Body of pancreas (tissue), 4 donors: ENCODE results near the gene COL28A1.

Experiments used
- POLR2A ChIP-seq, 3 donors: fragments of 450-650 bp; IDR thresholded peaks; one replicate each; pipeline ENCODE4 v1.6.1; 2016; ENCODE audit warnings: antibody characterized with exemption in 3 of 3, mild to moderate bottlenecking in 2 of 3
- TF ChIP-seq, protein P1 (sequence below), 7 experiments: fragments of 450-650 bp in 4 of 7; fragments of 200-600 bp in 3 of 7; sonication (generic) in 3 of 7; IDR thresholded peaks; one replicate each; pipeline ENCODE4 v1.5.1; 2016 to 2019; ENCODE audit warnings: antibody characterized with exemption in 7 of 7

DNA sequence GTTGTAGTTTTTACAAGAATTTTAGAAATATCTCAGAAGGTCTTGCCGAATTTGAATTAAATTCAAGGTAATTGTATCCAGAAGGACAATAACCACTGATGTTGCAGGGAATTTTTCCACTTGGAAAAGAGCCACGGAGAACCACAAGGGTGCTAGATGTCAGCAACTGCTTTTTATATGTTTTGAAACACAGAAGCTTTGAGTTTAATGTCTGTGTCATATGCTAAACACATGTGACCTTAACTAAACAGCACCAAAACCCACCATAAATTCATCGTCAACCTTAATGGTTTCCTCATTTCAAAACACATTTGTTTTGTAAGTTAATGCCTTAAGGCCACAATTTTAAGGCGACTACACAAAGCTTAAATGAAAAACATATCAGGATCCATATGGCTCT is 106.9 kb downstream of the COL28A1 start:
- TF ChIP-seq, protein P1, sequence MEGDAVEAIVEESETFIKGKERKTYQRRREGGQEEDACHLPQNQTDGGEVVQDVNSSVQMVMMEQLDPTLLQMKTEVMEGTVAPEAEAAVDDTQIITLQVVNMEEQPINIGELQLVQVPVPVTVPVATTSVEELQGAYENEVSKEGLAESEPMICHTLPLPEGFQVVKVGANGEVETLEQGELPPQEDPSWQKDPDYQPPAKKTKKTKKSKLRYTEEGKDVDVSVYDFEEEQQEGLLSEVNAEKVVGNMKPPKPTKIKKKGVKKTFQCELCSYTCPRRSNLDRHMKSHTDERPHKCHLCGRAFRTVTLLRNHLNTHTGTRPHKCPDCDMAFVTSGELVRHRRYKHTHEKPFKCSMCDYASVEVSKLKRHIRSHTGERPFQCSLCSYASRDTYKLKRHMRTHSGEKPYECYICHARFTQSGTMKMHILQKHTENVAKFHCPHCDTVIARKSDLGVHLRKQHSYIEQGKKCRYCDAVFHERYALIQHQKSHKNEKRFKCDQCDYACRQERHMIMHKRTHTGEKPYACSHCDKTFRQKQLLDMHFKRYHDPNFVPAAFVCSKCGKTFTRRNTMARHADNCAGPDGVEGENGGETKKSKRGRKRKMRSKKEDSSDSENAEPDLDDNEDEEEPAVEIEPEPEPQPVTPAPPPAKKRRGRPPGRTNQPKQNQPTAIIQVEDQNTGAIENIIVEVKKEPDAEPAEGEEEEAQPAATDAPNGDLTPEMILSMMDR (IDR thresholded peaks at IDR 0.05), result no peak
- no peak for TF ChIP-seq POLR2A (IDR thresholded peaks at IDR 0.05)
